ENCODE results near the gene UNC5B. TPM values are rescaled to one million over a fixed set of nuclear protein-coding genes. Genes with fewer than 3 reads are reported as not detected.
A peak's percentile ranks its signal among the peaks of the same experiment; 100 is the strongest.

UNC5B gene
- total RNA-seq, 2 donors from 2014 or later, result 0.04 TPM; not detected in 1

- Mint-ChIP-seq H3K9me3 (no peaks in the 10 kb centered on the region), H3K27me3 (no peaks in the 10 kb centered on the region), H3K27ac (no peak overlapping the region), H3K4me1 (no peaks in the 10 kb centered on the region), H3K4me3 (no peak overlapping the region), H3K36me3 (ENCODE audit: low read depth) (no peaks in the 10 kb centered on the region)
- no peak for ATAC-seq (replicated peaks)
These were observed 65.7 kb downstream of the UNC5B start for GRCh38 chr10:71277914-71278665.

GRCh38 chr10:71278691-71279588 is 66.6 kb downstream of the UNC5B start:
- ATAC-seq (replicated peaks), result no peak
- H3K9me3 Mint-ChIP-seq, result no peaks in the 10 kb centered on the region
- no peaks in the 10 kb centered on the region for H3K4me1 Mint-ChIP-seq
- no peaks in the 10 kb centered on the region for H3K36me3 Mint-ChIP-seq (ENCODE audit: low read depth)
- H3K4me3 Mint-ChIP-seq, result no peak overlapping the region
- no peak overlapping the region for H3K27ac Mint-ChIP-seq
- H3K27me3 Mint-ChIP-seq, result no peaks in the 10 kb centered on the region

- H3K9me3 Mint-ChIP-seq, result no peaks in the 10 kb centered on the region
- H3K4me1 Mint-ChIP-seq, result no peaks in the 10 kb centered on the region
- no peaks in the 10 kb centered on the region for H3K27me3 Mint-ChIP-seq
- no peak for ATAC-seq (replicated peaks)
- H3K36me3 Mint-ChIP-seq (ENCODE audit: low read depth), result no peaks in the 10 kb centered on the region
- no peak overlapping the region for H3K4me3 Mint-ChIP-seq
- H3K27ac Mint-ChIP-seq, result no peak overlapping the region
These were observed 67.3 kb downstream of the UNC5B start for GRCh38 chr10:71279590-71280170.

- Mint-ChIP-seq H3K27me3 (no peaks in the 10 kb centered on the region), H3K4me3 (no peak overlapping the region), H3K9me3 (no peaks in the 10 kb centered on the region), H3K36me3 (ENCODE audit: low read depth) (no peaks in the 10 kb centered on the region), H3K4me1 (no peaks in the 10 kb centered on the region), H3K27ac (no peak overlapping the region)
- ATAC-seq (replicated peaks), result no peak
These were observed 67.8 kb downstream of the UNC5B start for GRCh38 chr10:71280216-71280615.

GRCh38 chr10:71280825-71281224 is 68.5 kb downstream of the UNC5B start:
- no peak for ATAC-seq (replicated peaks)
- no peak overlapping the region for H3K4me3 Mint-ChIP-seq
- H3K9me3 Mint-ChIP-seq, result no peaks in the 10 kb centered on the region
- H3K27me3 Mint-ChIP-seq, result no peaks in the 10 kb centered on the region
- no peaks in the 10 kb centered on the region for H3K36me3 Mint-ChIP-seq (ENCODE audit: low read depth)
- no peak overlapping the region for H3K27ac Mint-ChIP-seq
- H3K4me1 Mint-ChIP-seq, result no peaks in the 10 kb centered on the region

- Mint-ChIP-seq H3K36me3 (ENCODE audit: low read depth) (no peaks in the 10 kb centered on the region), H3K4me3 (no peak overlapping the region), H3K27me3 (no peaks in the 10 kb centered on the region), H3K9me3 (no peaks in the 10 kb centered on the region), H3K4me1 (no peaks in the 10 kb centered on the region), H3K27ac (no peak overlapping the region)
- no peak for ATAC-seq (replicated peaks)
These were observed 69.4 kb downstream of the UNC5B start for GRCh38 chr10:71281646-71282322.

- no peak overlapping the region for H3K27ac Mint-ChIP-seq
- no peaks in the 10 kb centered on the region for H3K9me3 Mint-ChIP-seq
- H3K4me1 Mint-ChIP-seq, result no peaks in the 10 kb centered on the region
- no peak overlapping the region for H3K4me3 Mint-ChIP-seq
- H3K36me3 Mint-ChIP-seq (ENCODE audit: low read depth), result no peaks in the 10 kb centered on the region
- H3K27me3 Mint-ChIP-seq, result no peaks in the 10 kb centered on the region
- no peak for ATAC-seq (replicated peaks)
These were observed 69.9 kb downstream of the UNC5B start for GRCh38 chr10:71282323-71282680.

- Mint-ChIP-seq H3K27me3 (no peaks in the 10 kb centered on the region), H3K4me1 (no peaks in the 10 kb centered on the region), H3K9me3 (no peaks in the 10 kb centered on the region), H3K4me3 (no peak overlapping the region), H3K36me3 (ENCODE audit: low read depth) (no peaks in the 10 kb centered on the region), H3K27ac (no peak overlapping the region)
- no peak for ATAC-seq (replicated peaks)
These were observed 71.0 kb downstream of the UNC5B start for GRCh38 chr10:71283410-71283809.

GRCh38 chr10:71283876-71284275 is 71.5 kb downstream of the UNC5B start:
- Mint-ChIP-seq H3K4me3 (no peak overlapping the region), H3K9me3 (no peaks in the 10 kb centered on the region), H3K4me1 (no peaks in the 10 kb centered on the region), H3K27ac (no peak overlapping the region), H3K27me3 (no peaks in the 10 kb centered on the region), H3K36me3 (ENCODE audit: low read depth) (no peaks in the 10 kb centered on the region)
- no peak for ATAC-seq (replicated peaks)

- no peak for ATAC-seq (replicated peaks)
- Mint-ChIP-seq H3K9me3 (no peaks in the 10 kb centered on the region), H3K4me3 (no peak overlapping the region), H3K27me3 (no peaks in the 10 kb centered on the region), H3K36me3 (ENCODE audit: low read depth) (no peaks in the 10 kb centered on the region), H3K4me1 (no peaks in the 10 kb centered on the region), H3K27ac (no peak overlapping the region)
These were observed 72.3 kb downstream of the UNC5B start for GRCh38 chr10:71284544-71285179.

GRCh38 chr10:71285180-71285545 is 72.8 kb downstream of the UNC5B start:
- Mint-ChIP-seq H3K4me1 (no peaks in the 10 kb centered on the region), H3K27me3 (no peaks in the 10 kb centered on the region), H3K4me3 (no peak overlapping the region), H3K9me3 (no peaks in the 10 kb centered on the region), H3K27ac (no peak overlapping the region), H3K36me3 (ENCODE audit: low read depth) (no peaks in the 10 kb centered on the region)
- peak; percentile 31 for ATAC-seq (replicated peaks)

- no peaks in the 10 kb centered on the region for H3K4me1 Mint-ChIP-seq
- no peaks in the 10 kb centered on the region for H3K9me3 Mint-ChIP-seq
- H3K4me3 Mint-ChIP-seq, result no peak overlapping the region
- H3K36me3 Mint-ChIP-seq (ENCODE audit: low read depth), result no peaks in the 10 kb centered on the region
- H3K27me3 Mint-ChIP-seq, result no peaks in the 10 kb centered on the region
- no peak overlapping the region for H3K27ac Mint-ChIP-seq
- ATAC-seq (replicated peaks), result no peak
These were observed 73.6 kb downstream of the UNC5B start for GRCh38 chr10:71285986-71286385.

- H3K9me3 Mint-ChIP-seq, result no peaks in the 10 kb centered on the region
- H3K27ac Mint-ChIP-seq, result no peak overlapping the region
- no peak for ATAC-seq (replicated peaks)
- H3K27me3 Mint-ChIP-seq, result no peaks in the 10 kb centered on the region
- no peaks in the 10 kb centered on the region for H3K36me3 Mint-ChIP-seq (ENCODE audit: low read depth)
- no peak overlapping the region for H3K4me3 Mint-ChIP-seq
- H3K4me1 Mint-ChIP-seq, result no peaks in the 10 kb centered on the region
These were observed 74.3 kb downstream of the UNC5B start for GRCh38 chr10:71286521-71287294.
